ENCODE measurements around the gene MFSD8.
A peak's percentile ranks its signal among the peaks of the same experiment; 100 is the strongest.
"Not testable (repeated sequence)": the region's sequence is repeated elsewhere in the genome, so short reads cannot be mapped to it uniquely, and the experiment has no call there.

Gene MFSD8

GRCh38 chr4:127965062-127965802 is at the start of gene MFSD8, which contains the start of gene ABHD18:
Gene MFSD8 (minus strand): TSS chr4:127965173. CDS start chr4:127965133, 40 bp downstream.
Gene ABHD18 (plus strand): TSS chr4:127965406. CDS start chr4:127982956, 17,550 bp downstream.
- DNase-seq (ENCODE audit: low read depth in 2 of 2) = peak; percentile 97 to 98

GRCh38 chr4:128009428-128009827 is 44.5 kb upstream of the MFSD8 start:
- DNase-seq (ENCODE audit: low read depth in 2 of 2) = no peak

- DNase-seq (ENCODE audit: low read depth in 2 of 2) = no peak
Observed at GRCh38 chr4:128006592-128006991, 41.6 kb upstream of the MFSD8 start.

GRCh38 chr4:127997534-127998388 is 32.8 kb upstream of the MFSD8 start:
- no peak for DNase-seq (ENCODE audit: low read depth in 2 of 2)

GRCh38 chr4:127996521-127996920 is 31.5 kb upstream of the MFSD8 start:
- not testable (repeated sequence) for DNase-seq (ENCODE audit: low read depth in 2 of 2)

- no peak for DNase-seq (ENCODE audit: low read depth in 2 of 2)
Observed at GRCh38 chr4:127995776-127996175, 30.8 kb upstream of the MFSD8 start.

GRCh38 chr4:127993151-127993550 is 28.2 kb upstream of the MFSD8 start:
- no peak for DNase-seq (ENCODE audit: low read depth in 2 of 2)

- no peak for DNase-seq (ENCODE audit: low read depth in 2 of 2)
Observed at GRCh38 chr4:127988638-127989037, 23.7 kb upstream of the MFSD8 start.

- no peak for DNase-seq (ENCODE audit: low read depth in 2 of 2)
Observed at GRCh38 chr4:127985989-127986388, 21.0 kb upstream of the MFSD8 start.

GRCh38 chr4:127982445-127982844 is 17.5 kb upstream of the MFSD8 start:
- no peak for DNase-seq (ENCODE audit: low read depth in 2 of 2)

- no peak for DNase-seq (ENCODE audit: low read depth in 2 of 2)
Observed at GRCh38 chr4:127978930-127979329, 14.0 kb upstream of the MFSD8 start.

- no peak for DNase-seq (ENCODE audit: low read depth in 2 of 2)
Observed at GRCh38 chr4:127975121-127975770, 10.3 kb upstream of the MFSD8 start.

- not testable (repeated sequence) for DNase-seq (ENCODE audit: low read depth in 2 of 2)
Observed at GRCh38 chr4:127970925-127971324, 6.0 kb upstream of the MFSD8 start.

- no peak for DNase-seq (ENCODE audit: low read depth in 2 of 2)
Observed at GRCh38 chr4:127968586-127968985, 3.6 kb upstream of the MFSD8 start.

GRCh38 chr4:127967141-127967775 is 2.3 kb upstream of the MFSD8 start:
- DNase-seq (ENCODE audit: low read depth in 2 of 2) = no peak

- peak; percentile 54 to 58 for DNase-seq (ENCODE audit: low read depth in 2 of 2)
Observed at GRCh38 chr4:127965803-127966175, 816 bp upstream of the MFSD8 start.

GRCh38 chr4:127964426-127965061 is 429 bp downstream of the MFSD8 start:
- DNase-seq (ENCODE audit: low read depth in 2 of 2) = peak in 1 of 2 donors; percentile 11

- not testable (repeated sequence) for DNase-seq (ENCODE audit: low read depth in 2 of 2)
Observed at GRCh38 chr4:127963633-127964398, 1.2 kb downstream of the MFSD8 start.

GRCh38 chr4:127959794-127960193 is 5.2 kb downstream of the MFSD8 start:
- DNase-seq (ENCODE audit: low read depth in 2 of 2) = no peak

- no peak for DNase-seq (ENCODE audit: low read depth in 2 of 2)
Observed at GRCh38 chr4:127957105-127957504, 7.9 kb downstream of the MFSD8 start.

GRCh38 chr4:127936974-127937373 is 28.0 kb downstream of the MFSD8 start:
- DNase-seq (ENCODE audit: low read depth in 2 of 2) = no peak

All from stimulated activated CD8-positive, alpha-beta memory T cell treated with anti-CD3 and anti-CD28 coated beads, Interleukin-2, amount 100 ng/mL, for 48 hours (primary cell).